NCI-H146 (cell line): ENCODE data around the gene KCND3.
A peak's percentile ranks its signal among the peaks of the same experiment; 100 is the strongest.

ENCODE experiments used
- DNase-seq: peaks from one replicate; lab custom pipeline; 2025; lab: John Stamatoyannopoulos, UW

Gene KCND3

DNA sequence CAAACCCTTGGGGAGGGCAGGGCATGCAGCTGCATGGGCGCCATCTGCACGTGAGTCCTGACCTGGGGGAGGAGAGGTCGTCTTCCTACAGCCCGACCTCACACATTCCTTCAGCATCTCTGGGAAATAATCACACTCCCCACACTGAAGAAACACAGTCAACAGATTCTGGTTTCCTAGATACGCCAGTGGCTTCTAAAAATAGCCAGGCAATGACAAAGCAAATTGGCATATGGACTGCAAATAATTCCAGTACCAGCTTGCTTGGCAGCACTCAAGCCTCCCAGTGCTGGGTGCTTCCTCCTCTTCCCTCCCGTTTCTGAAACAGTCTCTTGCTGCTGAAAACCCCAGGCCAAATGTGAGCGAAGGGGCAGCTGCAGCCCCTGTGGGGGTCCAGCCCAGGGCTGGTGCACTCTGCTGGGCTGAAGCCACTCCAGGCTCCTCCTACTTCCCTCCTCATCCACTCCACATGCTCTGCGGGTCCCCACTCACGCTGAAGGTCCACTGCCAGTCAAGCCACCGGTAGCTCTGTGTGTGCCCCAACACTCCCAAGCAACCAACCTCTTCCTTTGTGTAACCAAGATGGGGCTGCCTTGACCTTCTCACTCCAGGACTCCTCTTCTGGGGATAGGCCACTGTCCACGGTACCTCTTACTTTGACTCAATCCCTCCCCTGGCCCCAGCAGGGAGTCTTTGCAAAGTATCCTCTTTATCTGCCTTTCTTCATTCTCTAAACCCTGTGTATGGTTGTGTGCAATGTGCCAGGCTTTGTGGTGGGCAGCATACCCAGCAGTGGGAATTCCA lies 69.0 kb downstream of the KCND3 start:
- peak; percentile 63 for DNase-seq

DNA sequence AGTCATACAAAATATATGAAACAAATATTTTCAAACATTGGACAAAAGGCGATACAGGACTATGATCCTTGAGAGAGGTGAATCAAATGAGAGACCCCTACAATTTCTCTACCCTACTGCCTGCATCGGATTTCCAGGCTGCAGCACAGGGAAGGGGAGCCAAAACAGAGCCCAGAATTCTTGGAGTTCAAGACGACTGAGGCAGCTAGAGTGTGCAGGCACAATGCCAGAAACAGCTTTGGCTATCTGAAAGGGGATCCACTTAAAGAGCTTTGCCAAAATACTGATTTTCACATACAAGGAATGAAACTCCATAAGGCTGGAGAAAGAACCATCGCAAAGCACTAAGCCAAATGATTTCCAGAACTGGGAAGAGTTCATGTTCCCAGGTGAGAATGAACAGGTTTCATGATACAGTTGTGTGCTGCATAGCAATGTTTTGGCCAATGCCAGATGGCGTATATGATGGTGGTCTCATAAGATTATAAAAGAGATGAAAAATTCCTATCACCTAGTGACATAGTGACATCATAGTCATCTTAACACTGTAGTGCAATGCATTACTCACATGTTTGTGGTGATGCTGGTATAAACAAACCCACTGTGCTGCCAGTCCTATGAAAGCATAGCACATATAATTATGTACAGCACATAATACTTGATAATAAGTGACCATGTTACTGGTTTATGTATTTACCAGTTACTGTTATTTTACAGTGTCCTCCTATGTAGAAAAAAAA lies 77.5 kb downstream of the KCND3 start:
- DNase-seq, result no peak

GRCh38 chr1:111911061-111911460 lies 78.4 kb downstream of the KCND3 start:
- no peak for DNase-seq

DNA sequence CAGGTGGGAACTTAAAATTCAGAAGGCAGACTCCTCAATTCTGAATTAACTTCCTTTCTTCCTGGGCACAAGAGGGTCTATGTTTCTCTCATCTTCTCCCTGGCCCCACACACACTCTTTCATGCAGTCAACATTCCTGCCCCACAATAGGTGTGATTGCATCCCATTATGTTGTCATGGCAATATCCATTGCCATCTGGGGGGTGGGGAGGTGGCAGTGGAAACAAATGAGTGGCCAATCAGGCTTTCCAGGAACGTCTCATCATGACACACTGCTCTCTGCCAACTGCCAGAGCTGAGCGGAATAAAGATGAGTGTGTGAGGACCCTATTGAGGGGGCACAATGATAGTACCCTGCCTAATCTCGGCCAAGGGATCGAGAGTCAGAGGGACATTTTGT lies 80.4 kb downstream of the KCND3 start:
- peak; percentile 29 for DNase-seq

DNA sequence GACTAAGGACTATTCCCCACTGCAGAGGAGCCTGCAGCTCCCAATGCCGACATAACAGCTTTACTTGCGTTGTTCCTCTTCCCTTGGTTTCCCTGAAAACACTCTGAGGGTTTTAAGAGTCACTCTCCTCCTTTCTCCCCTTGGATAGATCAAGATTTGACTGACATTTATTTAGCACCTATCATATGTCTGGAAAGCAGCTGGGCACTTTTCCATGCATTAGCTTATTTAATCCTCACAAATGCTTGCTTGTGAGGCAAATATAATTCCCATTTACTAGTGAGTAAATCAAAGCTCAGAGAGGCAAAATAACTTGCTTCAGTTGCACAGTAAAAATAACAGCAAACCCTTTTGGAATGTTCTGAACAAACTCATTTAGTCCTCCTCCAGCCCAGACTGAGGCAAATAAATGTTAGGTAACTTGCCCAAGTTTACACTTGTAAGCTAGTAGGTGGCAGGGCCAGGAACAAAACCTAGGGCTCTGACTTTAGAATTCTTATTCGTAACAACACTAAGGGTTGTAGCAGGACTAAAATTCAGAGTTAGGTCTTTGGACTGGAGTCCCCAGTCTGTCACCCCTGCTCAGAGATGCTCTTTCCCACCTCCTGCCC lies 81.4 kb downstream of the KCND3 start:
- no peak for DNase-seq

GRCh38 chr1:111907321-111907720 lies 82.1 kb downstream of the KCND3 start:
- DNase-seq, result no peak

GRCh38 chr1:111906816-111907215 lies 82.7 kb downstream of the KCND3 start:
- DNase-seq, result no peak

DNA sequence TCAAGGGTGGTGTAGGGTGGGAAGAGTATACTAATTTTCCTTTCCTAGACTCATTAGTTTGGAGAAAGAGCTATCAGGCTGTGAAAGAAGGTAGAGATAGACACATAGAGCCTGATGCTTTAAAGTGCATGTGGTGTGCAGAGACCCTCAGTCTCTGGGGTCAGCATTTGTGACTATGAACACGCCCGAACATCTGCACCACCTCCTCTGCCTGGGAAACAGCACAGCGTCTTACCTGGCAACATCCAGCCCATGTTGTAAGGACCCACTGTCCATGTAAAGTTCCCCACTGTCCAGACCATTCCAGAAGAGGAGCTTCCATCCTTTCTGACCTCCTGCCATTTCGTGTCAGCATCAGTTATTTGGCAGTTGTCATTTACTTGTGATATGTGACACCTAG lies 83.4 kb downstream of the KCND3 start:
- no peak for DNase-seq

GRCh38 chr1:111904478-111905218 lies 84.8 kb downstream of the KCND3 start:
- DNase-seq, result peak; percentile 95

- DNase-seq, result peak; percentile 71
Measured at GRCh38 chr1:111903871-111904449, 85.5 kb downstream of the KCND3 start.

DNA sequence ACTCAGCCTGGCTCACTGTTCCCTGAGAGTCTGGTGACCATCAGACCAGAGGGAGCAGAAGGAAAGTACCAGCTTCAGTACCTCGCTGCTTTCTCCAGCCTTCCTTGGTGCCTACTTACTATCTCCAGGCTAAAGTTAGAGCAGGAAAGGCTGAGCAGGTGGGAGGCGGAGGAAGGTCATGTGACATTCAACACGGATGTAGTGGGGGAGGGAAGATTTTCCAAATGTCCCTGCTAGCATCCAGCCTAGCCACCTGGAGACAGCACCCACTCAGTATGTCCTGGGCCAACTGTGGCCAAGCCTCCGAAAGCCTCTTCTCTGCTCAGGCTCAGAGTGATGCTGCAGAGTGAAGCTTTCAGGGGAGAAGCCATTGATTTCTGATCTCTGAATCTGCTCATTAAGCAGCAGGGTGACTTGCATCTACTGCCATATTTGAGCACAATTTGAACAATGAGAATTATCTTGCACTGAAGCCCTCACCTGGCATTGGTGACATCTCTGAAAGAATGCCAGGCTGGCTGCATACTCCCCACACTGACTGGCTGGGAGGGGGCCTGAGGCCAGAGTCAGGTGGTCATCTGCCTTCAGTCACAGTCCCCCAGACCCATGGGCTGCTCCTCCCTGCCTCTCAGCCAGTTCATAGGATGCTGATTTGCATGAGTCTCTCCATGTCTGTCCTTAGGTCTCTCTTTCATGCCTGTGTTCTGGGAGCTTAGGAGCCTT lies 86.2 kb downstream of the KCND3 start:
- peak; percentile 77 for DNase-seq

DNA sequence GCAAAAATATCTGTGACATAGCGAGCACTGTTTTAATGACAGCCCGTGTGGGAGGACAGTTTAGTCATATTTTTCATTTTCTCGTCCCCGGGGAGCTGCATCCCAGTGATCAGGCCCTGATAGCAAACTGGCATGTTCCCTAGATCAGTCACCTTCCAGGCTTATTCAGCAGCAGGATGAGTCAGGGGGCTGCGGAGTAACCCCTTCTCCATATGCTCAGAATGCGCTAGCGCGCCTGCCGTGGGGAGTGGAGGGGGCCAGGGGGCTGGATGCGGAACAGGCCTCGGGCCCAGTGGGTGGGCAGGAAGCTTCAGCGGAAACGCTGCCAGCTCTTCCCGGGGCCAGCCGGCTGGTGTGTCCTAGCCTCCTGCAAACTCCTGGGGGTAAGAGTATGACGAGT lies 94.0 kb downstream of the KCND3 start:
- DNase-seq, result no peak

GRCh38 chr1:111895017-111895416 lies 94.5 kb downstream of the KCND3 start:
- DNase-seq, result no peak

- DNase-seq, result no peak
Measured at GRCh38 chr1:111894497-111894896, 95.0 kb downstream of the KCND3 start.

GRCh38 chr1:111891566-111891965 lies 97.9 kb downstream of the KCND3 start:
- DNase-seq, result no peak

GRCh38 chr1:111888740-111889376 lies 100.6 kb downstream of the KCND3 start:
- no peak for DNase-seq

DNA sequence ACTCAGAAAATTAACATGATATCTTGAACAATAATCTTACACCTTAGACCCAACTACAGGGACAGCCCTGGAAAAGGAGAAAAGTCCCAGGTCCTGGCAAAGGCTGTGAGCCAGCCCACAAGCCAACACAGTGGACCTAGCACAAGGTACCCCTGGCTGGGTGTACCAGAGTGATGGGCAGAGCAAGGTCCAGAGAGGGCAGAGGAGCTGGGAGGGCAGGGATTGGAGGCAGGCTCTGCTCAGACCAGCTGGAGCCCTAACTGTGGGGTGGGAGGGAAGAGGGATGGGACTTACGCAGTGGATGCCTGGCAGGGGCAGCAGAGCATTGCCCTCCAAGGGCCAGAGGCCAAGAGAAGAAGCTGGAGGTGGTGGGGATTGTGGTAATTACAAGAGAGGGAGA lies 101.6 kb downstream of the KCND3 start:
- no peak for DNase-seq

GRCh38 chr1:111887385-111887784 lies 102.1 kb downstream of the KCND3 start:
- DNase-seq, result peak; percentile 52

GRCh38 chr1:111886741-111887140 lies 102.7 kb downstream of the KCND3 start:
- no peak for DNase-seq

DNA sequence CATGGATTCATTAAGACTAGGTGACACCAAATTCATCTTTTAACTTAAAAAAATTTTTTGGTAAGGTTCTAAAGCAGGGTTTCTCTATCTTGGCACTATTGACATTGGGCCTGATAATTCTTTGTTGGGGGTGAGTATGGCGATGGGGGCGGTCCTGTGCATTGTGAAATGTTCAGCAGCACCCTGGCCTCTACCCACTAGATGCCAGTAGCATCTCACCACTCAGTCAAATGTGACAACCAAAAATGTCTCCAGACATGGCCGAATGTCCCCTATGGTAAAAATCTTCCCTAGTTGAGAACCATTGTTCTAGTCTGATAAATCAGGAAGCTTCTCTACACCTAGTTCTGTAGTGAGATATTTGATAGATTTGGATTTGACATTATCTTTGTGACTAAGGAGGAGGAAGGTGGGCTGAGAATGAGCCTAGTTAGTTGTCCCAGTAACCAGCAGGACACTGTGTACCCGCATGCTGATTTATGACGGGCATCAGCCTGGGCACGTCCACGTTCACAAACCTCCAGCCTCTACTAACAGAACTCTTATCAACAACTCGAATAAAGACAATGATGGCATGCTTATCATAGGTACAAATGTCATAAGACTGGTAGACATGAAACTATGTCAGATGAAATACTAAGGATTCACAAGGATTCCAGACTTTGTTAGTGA lies 104.6 kb downstream of the KCND3 start:
- DNase-seq, result no peak
